A549 treated with GW870086 at 1 μM for 4 hours (cell line): ENCODE results near the gene PRX. TPM values are rescaled to one million over a fixed set of nuclear protein-coding genes. Genes with fewer than 3 reads are reported as not detected.

Source experiments
- total RNA-seq: library from RNA; stranded (reverse); fragments of 200-300 nt; extraction: Qiagen RNA extraction; gene quantifications from 5 replicates; pipeline ENCODE4 v1.2.3, GENCODE V29; 2022; ENCODE audit warnings: low read depth

The PRX gene
- 1.2 to 1.4 TPM (median 1.3 TPM) in 5 replicates for total RNA-seq

GRCh38 chr19:40413291-40413845 is at the start of gene PRX:
PRX (minus strand) TSS chr19:40413378; CDS start chr19:40407932, 5,446 bp downstream.

GRCh38 chr19:40444000-40444824 is 31.0 kb upstream of the PRX start, which contains the start of gene SERTAD3:
SERTAD3 (minus strand) TSS chr19:40444335; CDS start chr19:40442080, 2,255 bp downstream.

GRCh38 chr19:40425450-40426287 is 12.5 kb upstream of the PRX start, which contains the start of gene SERTAD1:
SERTAD1 (minus strand) TSS chr19:40425992; CDS start chr19:40423546, 2,446 bp downstream.

GRCh38 chr19:40390084-40390742 is 23.0 kb downstream of the PRX start, which contains the start of gene HIPK4:
HIPK4 (minus strand) TSS chr19:40390181; CDS start chr19:40389902, 279 bp downstream.

GRCh38 chr19:40348125-40348913 is 64.9 kb downstream of the PRX start, which contains the start of the genes C19orf47 and PLD3:
C19orf47 (minus strand) TSS chr19:40348397; CDS start chr19:40341857, 6,540 bp downstream.
PLD3 (plus strand) TSS chr19:40348695; CDS start chr19:40366484, 17,789 bp downstream.

Other genes starting within 250 kb of the PRX start
- 13.0 to 17.0 TPM (median 16.0 TPM) in 5 replicates for gene MAP3K10, start 222.0 kb downstream of the PRX start, total RNA-seq
- 0.29 to 0.62 TPM (median 0.48 TPM) in 5 replicates for gene TTC9B, start 195.0 kb downstream of the PRX start, total RNA-seq
- gene CCNP, start 186.7 kb downstream of the PRX start, total RNA-seq: 0.13 to 0.23 TPM (median 0.20 TPM) in 4 of 5 replicates, not detected in the other
- 113 to 197 TPM (median 176 TPM) in 5 replicates for gene AKT2, start 128.0 kb downstream of the PRX start, total RNA-seq
- 22.8 to 30.8 TPM (median 28.8 TPM) in 5 replicates for gene C19orf47, start 65.0 kb downstream of the PRX start, total RNA-seq
- gene PLD3, start 64.7 kb downstream of the PRX start, total RNA-seq: 248 to 259 TPM (median 253 TPM) in 5 replicates
- 0.07 to 0.30 TPM (median 0.24 TPM) in 5 replicates for gene HIPK4, start 23.2 kb downstream of the PRX start, total RNA-seq
- gene SERTAD1, start 12.6 kb upstream of the PRX start, total RNA-seq: 23.8 to 40.8 TPM (median 30.8 TPM) in 5 replicates
- gene SERTAD3, start 31.0 kb upstream of the PRX start, total RNA-seq: 35.9 to 49.7 TPM (median 45.5 TPM) in 5 replicates
- 262 to 364 TPM (median 307 TPM) in 5 replicates for gene BLVRB, start 52.4 kb upstream of the PRX start, total RNA-seq
- 0.52 to 0.77 TPM (median 0.65 TPM) in 5 replicates for gene SPTBN4, start 53.6 kb upstream of the PRX start, total RNA-seq
- gene SHKBP1, start 163.5 kb upstream of the PRX start, total RNA-seq: 102 to 140 TPM (median 128 TPM) in 5 replicates
- gene LTBP4, start 188.0 kb upstream of the PRX start, total RNA-seq: 39.9 to 56.8 TPM (median 50.4 TPM) in 5 replicates